Right lobe of liver (tissue), 6 donors: ENCODE measurements around the gene GIMD1. TPM values are rescaled to one million over a fixed set of nuclear protein-coding genes. Genes with fewer than 3 reads are reported as not detected.

Experiments used
- ATAC-seq, 4 donors: fragments of 200-7000 bp; cut with Tn5 transposase; one replicate each; pipeline ENCODE4 v1.9.1; 2020; ENCODE audit warnings: mild to moderate bottlenecking in 4 of 4, moderate library complexity in 4 of 4
- DNase-seq, 3 donors: peaks; one replicate each; pipeline ENCODE4 v3.0.0-alpha.2; 2020
- H3K27ac ChIP-seq, 3 donors: fragments of 200-600 bp; one replicate each; pipeline ENCODE4 v1.8.0; 2022
- H3K27me3 ChIP-seq, 2 donors: fragments of 200-600 bp; one replicate each; pipeline ENCODE4 v1.8.0; 2022
- H3K36me3 ChIP-seq, 4 donors: fragments of 200-600 bp; sonication (generic) in 1 of 4; one replicate each; pipeline versions ENCODE4 v1.5.1 to v1.8.0; 2017 to 2022; ENCODE audit warnings: control low read depth in 1 of 4
- H3K4me1 ChIP-seq, 4 donors: fragments of 200-600 bp; sonication (generic) in 1 of 4; one replicate each; pipeline versions ENCODE4 v1.5.1 to v1.8.0; 2017 to 2022; ENCODE audit warnings: control low read depth in 1 of 4
- H3K4me3 ChIP-seq, 3 donors: fragments of 200-600 bp; one replicate each; pipeline ENCODE4 v1.8.0; 2022
- H3K9me3 ChIP-seq, 4 donors: fragments of 200-600 bp; sonication (generic) in 1 of 4; one replicate each; pipeline versions ENCODE4 v1.5.1 to v1.8.0; 2017 to 2022; ENCODE audit warnings: control low read depth in 1 of 4
- CTCF ChIP-seq, 4 donors: fragments of 200-600 bp in 3 of 4; fragments of 450-650 bp in 1 of 4; IDR thresholded peaks; one replicate each; pipeline versions ENCODE4 v1.5.1 to v1.8.0; 2016 to 2022; ENCODE audit warnings: antibody characterized with exemption in 4 of 4, mild to moderate bottlenecking in 2 of 4
- POLR2A ChIP-seq: fragments of 450-650 bp; IDR thresholded peaks from one replicate; pipeline ENCODE4 v1.6.1; 2017; ENCODE audit warnings: antibody characterized with exemption, mild to moderate bottlenecking
- WGBS: methylation state at CpG from one replicate; pipeline ENCODE4 v1.1.6; 2018; ENCODE audit warnings: low coverage, low lambda C conversion rate; ENCODE audit not compliant: insufficient coverage; ENCODE audit errors: missing lambda C conversion rate; 5-methylcytosine and 5-hydroxymethylcytosine counted together
- intact Hi-C, 2 donors: fragments of 100-400 bp; cut with DNase I; formaldehyde crosslinking; loops; one replicate each; pipeline versions ENCODE4 v1.11.2 to v1.14.1; 2022
- total RNA-seq, 6 experiments: library from RNA; depleted of rRNA in 2 of 6; stranded (reverse); fragments of >200 nt in 2 of 6; fragmentation: NEBNext Ultra II Directional in 3 of 6; extraction: Animal tissue kit (Norgen Biotek cat#: 25700) in 3 of 6; gene quantifications; one replicate each; pipeline versions ENCODE4 v1.1.0 to v1.2.4, GENCODE V29; 2016 to 2023
- donor health status: DM: no; HTN: yes; CAD: no.
- donor health status: DM: no; HTN: no; CAD: no.
- donor health status: DM: no; HTN: no; CAD: no.
- donor health status: DM: no; HTN: yes; CAD: no.
- donor health status: DM: no; HTN: yes; CAD: no.

The GIMD1 gene
- total RNA-seq, 6 experiments from 2014 or later: not detected

DNA sequence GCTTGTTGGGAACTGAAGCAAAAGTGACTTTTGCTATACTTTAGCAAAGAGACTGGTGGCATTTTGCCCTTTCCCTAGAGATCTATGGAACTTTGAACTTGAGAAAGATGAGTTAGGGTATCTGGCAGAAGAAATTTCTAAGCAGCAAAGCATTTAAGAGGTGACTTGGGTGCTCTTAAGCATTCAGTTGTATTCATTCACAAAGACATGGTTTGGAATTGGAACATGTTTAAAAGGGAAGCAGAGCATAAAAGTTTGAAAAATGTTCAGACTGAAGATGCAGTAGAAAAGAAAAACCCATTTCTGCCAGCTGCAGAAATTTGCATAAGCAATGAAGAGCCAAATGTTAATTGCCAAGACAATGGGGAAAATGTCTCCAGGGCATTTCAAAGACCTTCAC is 30.7 kb downstream of the GIMD1 start:
- Histone ChIP-seq H3K4me1 (peaks cover 0 to 5% (median 0%) of the 10 kb centered on the region in 4 donors), H3K27me3 (no peaks in the 10 kb centered on the region), H3K36me3 (peaks cover 10 to 22% (median 13%) of the 10 kb centered on the region in 4 donors), H3K9me3 (no peaks in the 10 kb centered on the region), H3K4me3 (no peak overlapping the region), H3K27ac (no peak overlapping the region)
- TF ChIP-seq POLR2A (no peak), CTCF (IDR thresholded peaks at IDR 0.05) (no peak)
- DNase-seq (no peak), ATAC-seq (no peak)
- intact Hi-C loops: no loop called here

DNA sequence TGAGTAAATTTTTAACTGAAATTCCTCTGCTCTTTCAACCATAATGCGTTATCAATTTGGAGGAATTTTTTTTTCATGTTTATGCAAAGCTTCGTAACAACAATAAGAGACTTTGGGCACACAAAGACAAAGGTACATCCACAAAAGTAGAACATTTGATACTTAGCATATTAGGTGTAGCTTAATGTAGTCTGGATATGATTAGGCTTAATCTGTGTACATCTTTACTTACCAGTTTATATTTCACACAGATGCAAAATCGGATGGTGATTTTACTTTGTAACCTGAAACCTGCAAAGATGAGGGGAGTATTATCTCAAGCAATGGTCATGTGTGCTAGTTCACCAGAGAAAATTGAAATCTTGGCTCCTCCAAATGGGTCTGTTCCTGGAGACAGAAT is 32.0 kb downstream of the GIMD1 start:
- DNase-seq (no peak), ATAC-seq (no peak)
- H3K36me3 ChIP-seq: peaks cover 10 to 30% (median 14%) of the 10 kb centered on the region in 4 donors
- WGBS: 98% methylated on average over 3 of the region's 3 CpGs
- H3K4me3 ChIP-seq: no peak overlapping the region
- peaks cover 0 to 11% (median 0%) of the 10 kb centered on the region in 4 donors for H3K4me1 ChIP-seq
- H3K9me3 ChIP-seq: no peaks in the 10 kb centered on the region
- TF ChIP-seq CTCF (IDR thresholded peaks at IDR 0.05) (no peak), POLR2A (no peak)
- H3K27me3 ChIP-seq: no peaks in the 10 kb centered on the region
- H3K27ac ChIP-seq: no peak overlapping the region
- intact Hi-C loops: no loop called here

- H3K27me3 ChIP-seq: no peaks in the 10 kb centered on the region
- H3K4me1 ChIP-seq: peaks cover 0 to 11% (median 0%) of the 10 kb centered on the region in 4 donors
- no peak overlapping the region for H3K27ac ChIP-seq
- DNase-seq: no peak
- peaks cover 10 to 43% (median 15%) of the 10 kb centered on the region in 4 donors for H3K36me3 ChIP-seq
- no peak for TF ChIP-seq POLR2A
- no peak for TF ChIP-seq CTCF (IDR thresholded peaks at IDR 0.05)
- WGBS: 100% methylated on average over 1 of the region's 1 CpG
- intact Hi-C loops: no loop called here
- no peaks in the 10 kb centered on the region for H3K9me3 ChIP-seq
- no peak overlapping the region for H3K4me3 ChIP-seq
- ATAC-seq: no peak
Observed at GRCh38 chr4:106334741-106335470, 33.7 kb downstream of the GIMD1 start.

DNA sequence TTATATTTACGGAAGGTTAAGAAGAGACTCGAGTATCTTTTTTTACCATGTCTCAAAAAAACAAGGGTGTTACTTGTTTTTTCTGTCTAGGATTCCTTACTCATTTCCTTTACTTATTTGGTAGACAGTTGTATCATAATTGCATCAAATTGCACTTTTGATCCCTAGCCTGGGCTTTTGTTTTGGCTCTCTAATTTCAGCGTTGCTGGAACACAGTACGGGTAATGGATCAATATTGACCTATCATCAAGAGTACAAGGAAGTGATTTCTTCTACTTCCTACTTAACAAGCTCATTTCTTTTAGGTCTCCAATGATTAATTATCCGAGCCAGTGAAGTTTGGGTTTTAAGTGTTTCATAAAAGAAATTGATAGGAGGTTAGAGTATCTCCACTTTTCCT is 35.4 kb downstream of the GIMD1 start:
- Histone ChIP-seq H3K27ac (peak overlapping the region in 2 of 3 donors; percentile 33 to 43), H3K9me3 (no peaks in the 10 kb centered on the region), H3K36me3 (peaks cover 10 to 49% (median 18%) of the 10 kb centered on the region in 4 donors), H3K4me1 (peaks cover 0 to 11% (median 0%) of the 10 kb centered on the region in 4 donors), H3K27me3 (no peaks in the 10 kb centered on the region), H3K4me3 (no peak overlapping the region)
- WGBS: 19% methylated on average over 5 of the region's 5 CpGs
- TF ChIP-seq POLR2A: no peak
- TF ChIP-seq CTCF (IDR thresholded peaks at IDR 0.05): no peak
- DNase-seq (no peak), ATAC-seq (peak; percentile 86 to 95 (median 93))
- intact Hi-C loops: no loop called here
